ENCODE measurements around the gene CDC42BPA. TPM values are rescaled to one million over a fixed set of nuclear protein-coding genes. Genes with fewer than 3 reads are reported as not detected.

Gene CDC42BPA
- total and polyA plus RNA-seq, 9 of the 15 experiments (the other 6 are each of a cell fraction or from before 2014, with no cell fraction given): 8.0 to 77.5 (median 52.1) TPM

- intact Hi-C loops (cut with micrococcal nuclease): no loop called here
- Histone ChIP-seq H4K20me1 (replicated peaks; ENCODE audit: control insufficient read depth, insufficient read depth, low read length) (peaks cover 10% of the 10 kb centered on the region), H3K4me2 (ENCODE audit: insufficient read depth, low read length) (no peak overlapping the region), H3K4me3 (no peak overlapping the region), H2AFZ (ENCODE audit: low read depth, low read length) (no peak overlapping the region), H3K9ac (ENCODE audit: insufficient read depth in 1 of 2, low read depth in 2 of 2, low read length in 2 of 2) (0 out of 4 replicates have a peak overlapping the region, but pooled peaks of 1 of the 2 experiments have one; percentile 49), H3K27ac (ENCODE audit: extremely low read depth, low read depth, low read length) (no peak overlapping the region), H3K27me3 (ENCODE audit: control insufficient read depth in 2 of 2, insufficient read depth in 2 of 2, low read length in 2 of 2) (no peaks in the 10 kb centered on the region), H3K79me2 (ENCODE audit: control insufficient read depth, insufficient read depth, low read length) (peaks cover 16% of the 10 kb centered on the region), H3K4me1 (replicated peaks in 1 of 2; ENCODE audit: control insufficient read depth in 2 of 2, insufficient read depth in 2 of 2, low read length in 2 of 2) (peaks cover 0 to 4% of the 10 kb centered on the region in 2 experiments; a peak in 2 of 5 replicates), H3K9me3 (replicated peaks; ENCODE audit: control insufficient read depth, insufficient read depth, low read depth, low read length) (no peaks in the 10 kb centered on the region), H3K9me1 (ENCODE audit: control insufficient read depth, insufficient read depth, low read length) (no peaks in the 10 kb centered on the region), H3K36me3 (ENCODE audit: control insufficient read depth, insufficient read depth, low read length) (no peaks in the 10 kb centered on the region)
- FAIRE-seq (no peak), ATAC-seq (peak; percentile 11; the same call in 2 of the 3 replicates), DNase-seq (ENCODE audit: extremely low read depth in 1 of 4, low spot score in 3 of 4) (no peak)
- TF ChIP-seq ZNF212 (CRISPR knock-in tag; IDR thresholded peaks at IDR 0.05): no peak
- no peak for TF ChIP-seq MECOM (CRISPR knock-in tag; IDR thresholded peaks at IDR 0.05)
- no peak for TF ChIP-seq ATF4 (CRISPR knock-in tag; IDR thresholded peaks at IDR 0.05)
- no peak for TF ChIP-seq E2F3 (CRISPR knock-in tag; IDR thresholded peaks at IDR 0.05)
- TF ChIP-seq HDAC8 (tag; IDR thresholded peaks at IDR 0.05): no peak
- TF ChIP-seq ZNF217 (CRISPR knock-in tag; IDR thresholded peaks at IDR 0.05): no peak
- no peak for TF ChIP-seq RFX5 (IDR thresholded peaks at IDR 0.05; ENCODE audit: low read depth, low read length)
- TF ChIP-seq ETV5 (CRISPR knock-in tag; IDR thresholded peaks at IDR 0.05; ENCODE audit: low read depth): no peak
- TF ChIP-seq OTX1 (CRISPR knock-in tag; IDR thresholded peaks at IDR 0.05): no peak
- TF ChIP-seq GMEB1 (CRISPR knock-in tag; IDR thresholded peaks at IDR 0.05): no peak
- no peak for TF ChIP-seq SPI1 (IDR thresholded peaks at IDR 0.05; ENCODE audit: borderline replicate concordance, low read depth, low read length)
- TF ChIP-seq XRCC4 (IDR thresholded peaks at IDR 0.05; ENCODE audit: extremely low read depth, insufficient read depth, insufficient read length): no peak
- no peak for TF ChIP-seq MYC (IDR thresholded peaks at IDR 0.05; ENCODE audit: low read depth, low read length)
- TF ChIP-seq MYC (CRISPR knock-in tag; IDR thresholded peaks at IDR 0.05; ENCODE audit: borderline replicate concordance, low read depth): no peak
- no peak for TF ChIP-seq KAT7 (CRISPR knock-in tag; IDR thresholded peaks at IDR 0.05; ENCODE audit: borderline replicate concordance)
- TF ChIP-seq HNRNPUL1 (IDR thresholded peaks at IDR 0.05; ENCODE audit: low read length): no peak
- no peak for TF ChIP-seq ZNF780A (CRISPR knock-in tag; IDR thresholded peaks at IDR 0.05)
- TF ChIP-seq RBM14 (IDR thresholded peaks at IDR 0.05; ENCODE audit: borderline replicate concordance, insufficient read depth, low read depth, low read length): no peak
- no peak for TF ChIP-seq ELF2 (CRISPR knock-in tag; IDR thresholded peaks at IDR 0.05)
- no peak for TF ChIP-seq THAP7 (CRISPR knock-in tag; IDR thresholded peaks at IDR 0.05)
- no TSS peak for BruUV-seq (replicated peaks)
- POLR2A ChIA-PET: interaction anchor here (0.8 to 3.3 kb wide), 4 partner anchors 8 to 38 kb away, joined by 3 to 14 read pairs (median 8); partner anchors contain the start of gene COQ8A
- CTCF ChIA-PET (ENCODE audit: low intra/inter-chr PET ratio): no interaction called here
- WGBS (ENCODE audit: insufficient coverage, low coverage, missing lambda C conversion rate): 40% methylated on average over 4 of the region's 6 CpGs
- in situ Hi-C loops (cut with MboI): no loop called here
These were observed 367.4 kb downstream of the CDC42BPA start for GRCh38 chr1:226950871-226951270.
